Measurements from ENCODE around the gene CSNK2A1.
A peak's percentile ranks its signal among the peaks of the same experiment; 100 is the strongest.

- TF ChIP-seq POLR2A (IDR thresholded peaks at IDR 0.05) (no peak), CTCF (IDR thresholded peaks at IDR 0.05) (peak; percentile 41)
Observed at GRCh38 chr20:431012-431904, 112.3 kb downstream of the CSNK2A1 start.

Data from testis (tissue), 2 donors.